Type B pancreatic cell (in vitro differentiated cells): ENCODE measurements around the gene KIF25. TPM values are rescaled to one million over a fixed set of nuclear protein-coding genes. Genes with fewer than 3 reads are reported as not detected.

Experiments
- DNase-seq: peaks from one replicate; pipeline ENCODE4 v3.0.0; 2021; ENCODE audit warnings: mixed read lengths; ENCODE audit not compliant: unreplicated experiment; ENCODE audit errors: extremely low spot score
- H3K27ac Mint-ChIP-seq: 2 replicates; pipeline ENCODE4 v1.8.0; 2021; ENCODE audit warnings: mild to moderate bottlenecking, mixed read lengths
- H3K27me3 Mint-ChIP-seq: 2 replicates; pipeline ENCODE4 v1.8.0; 2021; ENCODE audit warnings: mixed read lengths
- H3K36me3 Mint-ChIP-seq: 2 replicates; pipeline ENCODE4 v1.8.0; 2021; ENCODE audit warnings: mixed read lengths
- H3K4me1 Mint-ChIP-seq: one replicate; pipeline ENCODE4 v1.8.0; 2021; ENCODE audit warnings: mixed read lengths; ENCODE audit not compliant: unreplicated experiment
- H3K4me3 Mint-ChIP-seq: 2 replicates; pipeline ENCODE4 v1.8.0; 2021; ENCODE audit warnings: mild to moderate bottlenecking, mixed read lengths
- H3K9me3 Mint-ChIP-seq: 2 replicates; pipeline ENCODE4 v1.8.0; 2021; ENCODE audit warnings: mixed read lengths
- CTCF ChIP-seq: fragments of 200-600 bp; sonication (generic); conservative IDR thresholded peaks from 2 replicates; pipeline ENCODE4 v1.5.0; 2021; ENCODE audit warnings: antibody characterized with exemption, mild to moderate bottlenecking
- total RNA-seq: library from RNA; stranded (reverse); gene quantifications from 2 replicates; pipeline ENCODE4 v1.2.1, GENCODE V29; 2021; ENCODE audit warnings: low replicate concordance

The KIF25 gene
- total RNA-seq, 1 donor from 2014 or later = not detected

GRCh38 chr6:168090706-168091105 lies 93.2 kb downstream of the KIF25 start:
- H3K27ac Mint-ChIP-seq = peak overlapping the region; percentile 72
- H3K4me3 Mint-ChIP-seq = no peak overlapping the region

GRCh38 chr6:168091381-168092264 lies 94.2 kb downstream of the KIF25 start:
- DNase-seq = no peak
- Mint-ChIP-seq H3K27ac (peak overlapping the region; percentile 72), H3K27me3 (no peaks in the 10 kb centered on the region), H3K4me3 (no peak overlapping the region), H3K36me3 (no peaks in the 10 kb centered on the region), H3K4me1 (peaks cover 32% of the 10 kb centered on the region), H3K9me3 (no peaks in the 10 kb centered on the region)
- no peak for TF ChIP-seq CTCF

More at GRCh38 chr6:168090706-168091105, 93.2 kb downstream of the KIF25 start:
- no peaks in the 10 kb centered on the region for H3K27me3 Mint-ChIP-seq
- DNase-seq = no peak
- H3K9me3 Mint-ChIP-seq = no peaks in the 10 kb centered on the region
- no peak for TF ChIP-seq CTCF
- peaks cover 32% of the 10 kb centered on the region for H3K4me1 Mint-ChIP-seq
- no peaks in the 10 kb centered on the region for H3K36me3 Mint-ChIP-seq

GRCh38 chr6:168092541-168092940 lies 95.1 kb downstream of the KIF25 start:
- DNase-seq = no peak
- no peaks in the 10 kb centered on the region for H3K36me3 Mint-ChIP-seq
- peaks cover 32% of the 10 kb centered on the region for H3K4me1 Mint-ChIP-seq
- no peak overlapping the region for H3K4me3 Mint-ChIP-seq
- H3K27ac Mint-ChIP-seq = no peak overlapping the region
- H3K27me3 Mint-ChIP-seq = no peaks in the 10 kb centered on the region
- H3K9me3 Mint-ChIP-seq = no peaks in the 10 kb centered on the region
- TF ChIP-seq CTCF = no peak

GRCh38 chr6:168093071-168093505 lies 95.6 kb downstream of the KIF25 start:
- Mint-ChIP-seq H3K4me3 (no peak overlapping the region), H3K27ac (no peak overlapping the region), H3K36me3 (no peaks in the 10 kb centered on the region), H3K4me1 (peaks cover 31% of the 10 kb centered on the region), H3K27me3 (no peaks in the 10 kb centered on the region), H3K9me3 (no peaks in the 10 kb centered on the region)
- DNase-seq = no peak
- no peak for TF ChIP-seq CTCF

GRCh38 chr6:168093634-168094033 lies 96.2 kb downstream of the KIF25 start:
- TF ChIP-seq CTCF = no peak
- no peak for DNase-seq
- Mint-ChIP-seq H3K4me3 (no peak overlapping the region), H3K9me3 (no peaks in the 10 kb centered on the region), H3K36me3 (no peaks in the 10 kb centered on the region), H3K27ac (peak overlapping the region; percentile 36), H3K27me3 (no peaks in the 10 kb centered on the region), H3K4me1 (peaks cover 26% of the 10 kb centered on the region)

Other genes with a start within 250 kb of the KIF25 start
- gene AFDN, start 170.8 kb upstream of the KIF25 start, total RNA-seq = 140 and 154 TPM in 2 replicates
- 0.17 and 0.33 TPM in 2 replicates for gene FRMD1, start 81.5 kb downstream of the KIF25 start, total RNA-seq